Right kidney (tissue), 1 donor: ENCODE measurements around the gene KIF19.

ENCODE experiments used
- DNase-seq: peaks from one replicate; pipeline ENCODE4 v3.0.0-alpha.2; 2016

KIF19 gene

GRCh38 chr17:74362810-74363498 is 36.9 kb downstream of the KIF19 start:
- no peak for DNase-seq

GRCh38 chr17:74367206-74367605 is 41.2 kb downstream of the KIF19 start, which contains the start of gene GPR142:
TSS of gene GPR142 (plus strand) at chr17:74367506. CDS start at chr17:74369541, 2,035 bp downstream.
- DNase-seq, result no peak

GRCh38 chr17:74368341-74369081 is 42.5 kb downstream of the KIF19 start:
- DNase-seq, result peak; percentile 66

GRCh38 chr17:74369221-74369620 is 43.2 kb downstream of the KIF19 start:
- DNase-seq, result no peak

- no peak for DNase-seq
Measured at GRCh38 chr17:74369665-74370490, 43.9 kb downstream of the KIF19 start.

GRCh38 chr17:74371653-74372147 is 45.7 kb downstream of the KIF19 start:
- no peak for DNase-seq

- no peak for DNase-seq
Measured at GRCh38 chr17:74372426-74372825, 46.4 kb downstream of the KIF19 start.

- no peak for DNase-seq
Measured at GRCh38 chr17:74373838-74374606, 48.0 kb downstream of the KIF19 start.

GRCh38 chr17:74374858-74375257 is 48.8 kb downstream of the KIF19 start:
- DNase-seq, result no peak

- DNase-seq, result peak; percentile 91
Measured at GRCh38 chr17:74379495-74380085, 53.6 kb downstream of the KIF19 start.

- DNase-seq, result peak; percentile 35
Measured at GRCh38 chr17:74380086-74380958, 54.3 kb downstream of the KIF19 start.

GRCh38 chr17:74380959-74381808 is 55.2 kb downstream of the KIF19 start:
- no peak for DNase-seq

- no peak for DNase-seq
Measured at GRCh38 chr17:74383141-74383540, 57.1 kb downstream of the KIF19 start.

GRCh38 chr17:74385201-74385600 is 59.2 kb downstream of the KIF19 start:
- DNase-seq, result no peak

- no peak for DNase-seq
Measured at GRCh38 chr17:74386386-74386785, 60.4 kb downstream of the KIF19 start.

GRCh38 chr17:74387365-74388218 is 61.6 kb downstream of the KIF19 start:
- no peak for DNase-seq

- DNase-seq, result no peak
Measured at GRCh38 chr17:74389084-74389753, 63.2 kb downstream of the KIF19 start.
